SK-N-SH treated with all-trans-retinoic acid at 6 μM for 48 hours (cell line): ENCODE measurements around the gene MRPL48.

Experiments
- ATAC-seq: fragments of 200-7000 bp; cut with Tn5 transposase; 3 replicates; pipeline ENCODE4 v1.9.1; 2020; ENCODE audit warnings: mild to moderate bottlenecking, moderate library complexity
- ARNTL ChIP-seq: fragments of 450-650 bp; formaldehyde crosslinking; IDR thresholded peaks from 2 replicates; pipeline ENCODE4 v1.5.0; 2020; ENCODE audit warnings: low read depth, mild to moderate bottlenecking, moderate library complexity, borderline replicate concordance
- BACH2 ChIP-seq: fragments of 250-450 bp; sonication (Bioruptor Pico); IDR thresholded peaks from 2 replicates; pipeline ENCODE4 v1.9.0; 2021; ENCODE audit warnings: mild to moderate bottlenecking, borderline replicate concordance
- CREB5 ChIP-seq: fragments of 250-450 bp; sonication (Bioruptor Pico); IDR thresholded peaks from 2 replicates; pipeline ENCODE4 v1.5.1; 2020; ENCODE audit warnings: low read depth, mild to moderate bottlenecking, moderate library complexity
- CSDC2 ChIP-seq: fragments of 250-450 bp; sonication (Bioruptor Pico); IDR thresholded peaks from 2 replicates; pipeline ENCODE4 v1.5.0; 2020; ENCODE audit warnings: mild to moderate bottlenecking, moderate library complexity
- CSRNP3 ChIP-seq: fragments of 250-450 bp; sonication (Bioruptor Pico); IDR thresholded peaks from 2 replicates; pipeline ENCODE4 v1.5.1; 2021; ENCODE audit warnings: mild to moderate bottlenecking, moderate library complexity
- ESRRG ChIP-seq: fragments of 250-450 bp; sonication (Bioruptor Pico); IDR thresholded peaks from 2 replicates; pipeline ENCODE4 v1.6.1; 2021; ENCODE audit warnings: mild to moderate bottlenecking
- GLIS3 ChIP-seq: fragments of 250-450 bp; sonication (Bioruptor Pico); IDR thresholded peaks from 2 replicates; pipeline ENCODE4 v1.5.0; 2020; ENCODE audit warnings: mild to moderate bottlenecking, moderate library complexity
- ISL1 ChIP-seq: fragments of 250-450 bp; sonication (Bioruptor Pico); IDR thresholded peaks from 2 replicates; pipeline ENCODE4 v2.1.2; 2022; ENCODE audit warnings: mild to moderate bottlenecking, moderate library complexity
- OSR1 ChIP-seq: fragments of 250-450 bp; sonication (Bioruptor Pico); IDR thresholded peaks from 2 replicates; pipeline ENCODE4 v1.8.0; 2022; ENCODE audit warnings: moderate library complexity, mild to moderate bottlenecking, inconsistent platforms
- PPARA ChIP-seq: fragments of 250-450 bp; sonication (Bioruptor Pico); IDR thresholded peaks from 2 replicates; pipeline ENCODE4 v1.5.0; 2020; ENCODE audit warnings: mild to moderate bottlenecking, borderline replicate concordance
- RARB ChIP-seq: fragments of 250-450 bp; sonication (Bioruptor Pico); IDR thresholded peaks from 2 replicates; pipeline ENCODE4 v1.8.0; 2021; ENCODE audit warnings: mild to moderate bottlenecking, moderate library complexity
- SNAI2 ChIP-seq: fragments of 250-450 bp; sonication (Bioruptor Pico); IDR thresholded peaks from 2 replicates; pipeline ENCODE4 v1.5.0; 2020; ENCODE audit warnings: mild to moderate bottlenecking, moderate library complexity
- TCF4 ChIP-seq: fragments of 250-450 bp; sonication (Bioruptor Pico); IDR thresholded peaks from 2 replicates; pipeline ENCODE4 v1.8.0; 2021; ENCODE audit warnings: mild to moderate bottlenecking, moderate library complexity, borderline replicate concordance
- TOX ChIP-seq: fragments of 250-450 bp; sonication (Bioruptor Pico); IDR thresholded peaks from 2 replicates; pipeline ENCODE4 v1.8.0; 2021; ENCODE audit warnings: mild to moderate bottlenecking, moderate library complexity, borderline replicate concordance
- ZC3H10 ChIP-seq: fragments of 250-450 bp; sonication (Bioruptor Pico); IDR thresholded peaks from 2 replicates; pipeline ENCODE4 v1.5.1; 2021; ENCODE audit warnings: mild to moderate bottlenecking, moderate library complexity
- ZFP3 ChIP-seq: fragments of 250-450 bp; sonication (Bioruptor Pico); IDR thresholded peaks from 2 replicates; pipeline ENCODE4 v1.5.0; 2020; ENCODE audit warnings: mild to moderate bottlenecking, moderate library complexity
- ZFP30 ChIP-seq: fragments of 450-650 bp; formaldehyde crosslinking; IDR thresholded peaks from 2 replicates; pipeline ENCODE4 v1.5.0; 2022; ENCODE audit warnings: mild to moderate bottlenecking, moderate library complexity
- ZNF565 ChIP-seq: fragments of 450-650 bp; formaldehyde crosslinking; conservative IDR thresholded peaks from 2 replicates; pipeline ENCODE4 v1.5.0; 2020; ENCODE audit warnings: low read depth, mild to moderate bottlenecking, moderate library complexity
- ZNF70 ChIP-seq: fragments of 450-650 bp; formaldehyde crosslinking; IDR thresholded peaks from 2 replicates; pipeline ENCODE4 v1.5.0; 2020; ENCODE audit warnings: mild to moderate bottlenecking, moderate library complexity
- ZNF8 ChIP-seq: fragments of 450-650 bp; formaldehyde crosslinking; IDR thresholded peaks from 2 replicates; pipeline ENCODE4 v1.5.0; 2020; ENCODE audit warnings: mild to moderate bottlenecking, moderate library complexity
- TF ChIP-seq, protein P1 (sequence below): fragments of 250-450 bp; sonication (Bioruptor Pico); IDR thresholded peaks from 2 replicates; pipeline ENCODE4 v1.8.0; 2020; ENCODE audit warnings: mild to moderate bottlenecking, moderate library complexity, borderline replicate concordance
- TF ChIP-seq, protein P2 (sequence below): fragments of 250-450 bp; sonication (Bioruptor Pico); IDR thresholded peaks from 2 replicates; pipeline ENCODE4 v1.8.0; 2021; ENCODE audit warnings: low read depth, mild to moderate bottlenecking, moderate library complexity, borderline replicate concordance

Gene MRPL48

GRCh38 chr11:73869332-73869949 lies 81.8 kb downstream of the MRPL48 start:
- TF ChIP-seq RARB (CRISPR knock-in tag) (no peak), TCF4 (no peak), ZFP30 (no peak), GLIS3 (CRISPR knock-in tag) (no peak), ESRRG (CRISPR knock-in tag) (no peak), CREB5 (no peak), ZC3H10 (CRISPR knock-in tag) (no peak), ZNF8 (no peak), ZNF565 (CRISPR knock-in tag) (no peak), TOX (CRISPR knock-in tag) (no peak), OSR1 (CRISPR knock-in tag) (no peak), ZNF70 (CRISPR knock-in tag) (no peak), ZFP3 (CRISPR knock-in tag) (no peak), CSDC2 (CRISPR knock-in tag) (no peak), PPARA (CRISPR knock-in tag) (no peak), BACH2 (CRISPR knock-in tag) (no peak), ISL1 (CRISPR knock-in tag) (no peak), ARNTL (CRISPR knock-in tag) (no peak)
- TF ChIP-seq, protein P1, sequence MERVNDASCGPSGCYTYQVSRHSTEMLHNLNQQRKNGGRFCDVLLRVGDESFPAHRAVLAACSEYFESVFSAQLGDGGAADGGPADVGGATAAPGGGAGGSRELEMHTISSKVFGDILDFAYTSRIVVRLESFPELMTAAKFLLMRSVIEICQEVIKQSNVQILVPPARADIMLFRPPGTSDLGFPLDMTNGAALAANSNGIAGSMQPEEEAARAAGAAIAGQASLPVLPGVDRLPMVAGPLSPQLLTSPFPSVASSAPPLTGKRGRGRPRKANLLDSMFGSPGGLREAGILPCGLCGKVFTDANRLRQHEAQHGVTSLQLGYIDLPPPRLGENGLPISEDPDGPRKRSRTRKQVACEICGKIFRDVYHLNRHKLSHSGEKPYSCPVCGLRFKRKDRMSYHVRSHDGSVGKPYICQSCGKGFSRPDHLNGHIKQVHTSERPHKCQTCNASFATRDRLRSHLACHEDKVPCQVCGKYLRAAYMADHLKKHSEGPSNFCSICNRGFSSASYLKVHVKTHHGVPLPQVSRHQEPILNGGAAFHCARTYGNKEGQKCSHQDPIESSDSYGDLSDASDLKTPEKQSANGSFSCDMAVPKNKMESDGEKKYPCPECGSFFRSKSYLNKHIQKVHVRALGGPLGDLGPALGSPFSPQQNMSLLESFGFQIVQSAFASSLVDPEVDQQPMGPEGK (CRISPR knock-in tag): no peak
- TF ChIP-seq, protein P2, sequence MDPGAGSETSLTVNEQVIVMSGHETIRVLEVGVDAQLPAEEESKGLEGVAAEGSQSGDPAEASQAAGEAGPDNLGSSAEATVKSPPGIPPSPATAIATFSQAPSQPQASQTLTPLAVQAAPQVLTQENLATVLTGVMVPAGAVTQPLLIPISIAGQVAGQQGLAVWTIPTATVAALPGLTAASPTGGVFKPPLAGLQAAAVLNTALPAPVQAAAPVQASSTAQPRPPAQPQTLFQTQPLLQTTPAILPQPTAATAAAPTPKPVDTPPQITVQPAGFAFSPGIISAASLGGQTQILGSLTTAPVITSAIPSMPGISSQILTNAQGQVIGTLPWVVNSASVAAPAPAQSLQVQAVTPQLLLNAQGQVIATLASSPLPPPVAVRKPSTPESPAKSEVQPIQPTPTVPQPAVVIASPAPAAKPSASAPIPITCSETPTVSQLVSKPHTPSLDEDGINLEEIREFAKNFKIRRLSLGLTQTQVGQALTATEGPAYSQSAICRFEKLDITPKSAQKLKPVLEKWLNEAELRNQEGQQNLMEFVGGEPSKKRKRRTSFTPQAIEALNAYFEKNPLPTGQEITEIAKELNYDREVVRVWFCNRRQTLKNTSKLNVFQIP (CRISPR knock-in tag): no peak
- TF ChIP-seq, all 23 proteins: peak for 0
- ATAC-seq: peak; percentile 4; the same call in 2 of the 3 replicates

GRCh38 chr11:73870261-73870660 lies 82.6 kb downstream of the MRPL48 start:
- no peak for ATAC-seq
- TF ChIP-seq CSRNP3 (CRISPR knock-in tag) (no peak), ZFP30 (no peak), SNAI2 (CRISPR knock-in tag) (no peak), TCF4 (no peak), CREB5 (no peak), RARB (CRISPR knock-in tag) (no peak)
- TF ChIP-seq, protein P2 (CRISPR knock-in tag): no peak
